HFFc6 (cell line): ENCODE results near the gene APRT. TPM values are rescaled to one million over a fixed set of nuclear protein-coding genes. Genes with fewer than 3 reads are reported as not detected.

ENCODE experiments used
- DNase-seq: peaks from one replicate; pipeline ENCODE4 v3.0.0-alpha.2; 2018
- H3K27ac Mint-ChIP-seq: 2 replicates; pipeline ENCODE4 v1.8.0; 2020; ENCODE audit warnings: mild to moderate bottlenecking, mixed read lengths
- H3K27me3 Mint-ChIP-seq: 2 replicates; pipeline ENCODE4 v1.8.0; 2021; ENCODE audit warnings: mild to moderate bottlenecking, moderate library complexity, mixed read lengths; ENCODE audit not compliant: insufficient read depth
- H3K36me3 Mint-ChIP-seq: 2 replicates; pipeline ENCODE4 v1.8.0; 2021; ENCODE audit warnings: low read depth, mixed read lengths
- H3K4me1 Mint-ChIP-seq: 2 replicates; pipeline ENCODE4 v1.8.0; 2020; ENCODE audit warnings: low read depth, mixed read lengths
- H3K4me3 Mint-ChIP-seq: 2 replicates; pipeline ENCODE4 v1.8.0; 2020; ENCODE audit warnings: mild to moderate bottlenecking, moderate library complexity, mixed read lengths
- H3K9me3 Mint-ChIP-seq: 2 replicates; pipeline ENCODE4 v1.8.0; 2020; ENCODE audit warnings: mild to moderate bottlenecking, mixed read lengths
- CTCF ChIP-seq: fragments of 200-600 bp; sonication (generic); IDR thresholded peaks from 2 replicates; pipeline ENCODE4 v1.5.0; 2021; ENCODE audit warnings: antibody characterized with exemption, mild to moderate bottlenecking
- total RNA-seq, 6 experiments: library from RNA; stranded (reverse); fragmentation: NEBNext Ultra II Directional; extraction: Animal tissue kit (Norgen Biotek cat#: 25700); gene quantifications; 2 replicates in 1 of 6; 3 replicates in 5 of 6; pipeline ENCODE4 v1.2.3, GENCODE V29; 2021

Gene APRT
- total RNA-seq, 6 experiments from 2014 or later, result 123 to 163 (median 130) TPM

DNA sequence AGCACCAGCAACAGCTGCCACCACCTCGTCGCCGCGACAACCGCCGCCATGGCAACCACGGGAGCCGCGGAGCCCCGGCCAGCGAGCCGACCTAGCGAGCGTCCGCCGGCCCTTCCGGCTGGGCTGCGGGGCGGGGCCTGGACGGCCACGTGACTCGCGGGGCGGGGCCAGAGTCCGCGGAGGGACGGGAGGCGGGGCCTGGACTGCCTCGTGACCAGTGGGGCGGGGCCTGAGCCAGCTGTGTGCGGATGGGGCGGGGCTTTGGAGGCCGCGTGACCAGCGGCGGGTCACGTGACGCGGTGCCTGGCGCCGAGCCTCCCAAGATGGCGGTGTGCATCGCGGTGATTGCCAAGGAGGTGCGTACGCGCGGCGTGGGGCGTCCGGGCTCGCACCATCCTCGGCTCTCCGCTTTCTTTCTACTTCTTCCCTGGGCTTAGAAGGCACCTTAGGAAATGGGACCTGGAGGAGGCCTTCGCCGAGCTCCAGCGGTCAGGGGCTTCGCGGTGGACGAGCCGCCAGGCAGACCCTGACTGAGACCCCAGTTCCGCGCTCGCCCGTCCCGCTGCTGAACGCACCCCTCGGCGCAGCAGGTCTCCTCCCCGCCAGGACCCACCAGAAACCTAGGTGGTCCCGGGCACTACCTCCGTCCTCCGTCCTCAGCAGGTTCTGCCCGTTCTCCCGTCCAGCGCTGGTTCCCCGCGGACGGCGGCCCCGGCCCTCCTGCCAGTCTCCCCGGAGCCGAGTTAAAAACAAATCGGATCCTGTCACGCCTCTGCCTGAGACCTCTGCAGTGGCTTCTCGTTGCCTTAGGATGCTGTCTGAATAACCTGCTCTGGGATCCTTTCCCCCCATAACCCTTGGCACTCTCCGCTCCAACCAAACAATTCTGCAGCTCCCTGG is 45.4 kb upstream of the APRT start, which contains the start of the genes GALNS and TRAPPC2L:
Gene GALNS, minus strand, starts transcription at position 120 of the 900 bp plus-strand sequence. Its CDS starts 70 bp downstream, at position 50.
Gene TRAPPC2L, plus strand, starts transcription at position 300 of the 900 bp plus-strand sequence. Its CDS starts 24 bp downstream, at position 324.
- H3K27ac Mint-ChIP-seq, result peak within 1 kb of the TSS; percentile 82
- DNase-seq, result peak; percentile 94
- peaks cover 7% of the 10 kb centered on the region for H3K36me3 Mint-ChIP-seq
- H3K4me3 Mint-ChIP-seq, result peak within 1 kb of the TSS; percentile 99
- H3K9me3 Mint-ChIP-seq, result no peaks in the 10 kb centered on the region
- H3K4me1 Mint-ChIP-seq, result peaks cover 21% of the 10 kb centered on the region
- peaks cover 3% of the 10 kb centered on the region for H3K27me3 Mint-ChIP-seq
- TF ChIP-seq CTCF, result no peak

- no peak for TF ChIP-seq CTCF
- Mint-ChIP-seq H3K4me1 (peaks cover 21% of the 10 kb centered on the region), H3K27ac (no peak overlapping the region), H3K9me3 (no peaks in the 10 kb centered on the region), H3K27me3 (peaks cover 3% of the 10 kb centered on the region), H3K4me3 (peak overlapping the region; percentile 76), H3K36me3 (peaks cover 7% of the 10 kb centered on the region)
- DNase-seq, result no peak
Measured at GRCh38 chr16:88856122-88856827, 44.5 kb upstream of the APRT start.

GRCh38 chr16:88855736-88856121 is 44.0 kb upstream of the APRT start:
- Mint-ChIP-seq H3K27me3 (peaks cover 3% of the 10 kb centered on the region), H3K4me3 (peak overlapping the region; percentile 76), H3K9me3 (no peaks in the 10 kb centered on the region), H3K4me1 (peaks cover 21% of the 10 kb centered on the region), H3K27ac (no peak overlapping the region), H3K36me3 (peaks cover 7% of the 10 kb centered on the region)
- no peak for TF ChIP-seq CTCF
- no peak for DNase-seq

DNA sequence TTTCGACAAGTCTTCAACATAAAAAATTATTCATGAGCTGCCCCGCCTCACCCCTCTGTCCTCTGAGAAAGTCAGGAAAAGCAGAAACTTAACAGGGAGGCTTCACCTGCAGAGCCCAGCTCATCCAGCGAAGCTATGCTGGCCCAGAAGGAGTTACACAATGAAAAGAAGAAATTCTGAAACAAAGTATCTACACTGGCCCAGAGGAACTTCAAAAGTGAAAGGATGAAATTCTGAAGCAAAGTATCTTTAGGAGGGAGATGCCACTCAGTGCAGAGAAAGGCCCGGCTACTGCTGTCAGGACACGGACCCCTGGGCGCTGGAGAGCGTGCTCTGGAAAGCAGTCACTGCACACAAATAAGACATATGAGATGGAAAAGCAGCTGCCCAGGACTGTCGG is 43.4 kb upstream of the APRT start:
- no peak overlapping the region for H3K27ac Mint-ChIP-seq
- peaks cover 7% of the 10 kb centered on the region for H3K36me3 Mint-ChIP-seq
- peaks cover 21% of the 10 kb centered on the region for H3K4me1 Mint-ChIP-seq
- peak overlapping the region; percentile 63 for H3K4me3 Mint-ChIP-seq
- no peaks in the 10 kb centered on the region for H3K9me3 Mint-ChIP-seq
- peaks cover 3% of the 10 kb centered on the region for H3K27me3 Mint-ChIP-seq
- DNase-seq, result no peak
- no peak for TF ChIP-seq CTCF

GRCh38 chr16:88854306-88855111 is 42.8 kb upstream of the APRT start:
- no peaks in the 10 kb centered on the region for H3K9me3 Mint-ChIP-seq
- no peak overlapping the region for H3K27ac Mint-ChIP-seq
- TF ChIP-seq CTCF, result no peak
- peaks cover 3% of the 10 kb centered on the region for H3K27me3 Mint-ChIP-seq
- H3K36me3 Mint-ChIP-seq, result peaks cover 7% of the 10 kb centered on the region
- DNase-seq, result no peak
- H3K4me1 Mint-ChIP-seq, result peaks cover 21% of the 10 kb centered on the region
- H3K4me3 Mint-ChIP-seq, result no peak overlapping the region
